Measurements from ENCODE around the gene NT5C3A.
"Not testable (repeated sequence)": the region's sequence is repeated elsewhere in the genome, so short reads cannot be mapped to it uniquely, and the experiment has no call there.

DNA sequence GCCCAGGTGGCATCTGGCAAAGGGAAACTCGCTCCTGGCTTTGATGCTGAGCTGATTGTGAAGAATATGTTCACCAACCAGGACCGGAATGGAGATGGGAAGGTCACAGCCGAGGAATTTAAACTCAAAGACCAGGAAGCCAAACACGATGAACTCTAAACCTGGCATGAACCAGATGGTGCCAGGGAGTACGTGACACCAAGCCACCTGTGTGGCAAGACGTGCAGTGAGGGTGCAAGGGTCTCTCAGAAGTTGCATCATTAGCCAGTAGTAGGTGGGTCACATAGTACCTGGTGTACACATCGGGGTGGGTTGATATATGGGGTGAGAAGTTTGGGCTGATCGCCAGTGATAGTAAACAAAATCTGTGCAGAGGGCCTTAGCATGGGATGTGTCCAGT is 57.4 kb downstream of the NT5C3A start:
- not testable (repeated sequence) for TF ChIP-seq EZH2phosphoT487 (IDR thresholded peaks at IDR 0.05; ENCODE audit: insufficient read depth, low read depth); EZH2 (IDR thresholded peaks at IDR 0.05; ENCODE audit: insufficient read depth, poor library complexity, severe bottlenecking)
